GM18951 (cell line): ENCODE data around the gene JTB.
"Not testable (repeated sequence)": the region's sequence is repeated elsewhere in the genome, so short reads cannot be mapped to it uniquely, and the experiment has no call there.

Experiments
- POLR2A ChIP-seq: IDR thresholded peaks from 4 replicates; pipeline ENCODE4 v1.6.1; 2011; ENCODE audit warnings: mild to moderate bottlenecking; ENCODE audit not compliant: insufficient read length, insufficient read depth; ENCODE audit errors: extremely low read depth
- in situ Hi-C: fragments of 300-500 bp; cut with MboI; formaldehyde crosslinking; loops from one replicate; pipeline ENCODE4 v1.12.0; 2022; ENCODE audit warnings: low sequenced_read_pairs, mixed read lengths, inconsistent platforms; ENCODE audit not compliant: unreplicated experiment

The JTB gene

GRCh38 chr1:153977250-153978240 lies at the start of gene JTB:
Gene JTB, minus strand, starts transcription at chr1:153977674. Its CDS starts 422 bp downstream, at chr1:153977252.
- TF ChIP-seq POLR2A, result peak; percentile 97
- in situ Hi-C loops, result loop anchor here (25.0 kb wide), 1 partner anchor 465 kb away; no protein-coding TSS in a partner anchor

- TF ChIP-seq POLR2A, result no peak
- in situ Hi-C loops, result no loop called here
Measured at GRCh38 chr1:154019940-154020339, 42.5 kb upstream of the JTB start.

GRCh38 chr1:154019269-154019668 lies 41.8 kb upstream of the JTB start:
- in situ Hi-C loops, result no loop called here

DNA sequence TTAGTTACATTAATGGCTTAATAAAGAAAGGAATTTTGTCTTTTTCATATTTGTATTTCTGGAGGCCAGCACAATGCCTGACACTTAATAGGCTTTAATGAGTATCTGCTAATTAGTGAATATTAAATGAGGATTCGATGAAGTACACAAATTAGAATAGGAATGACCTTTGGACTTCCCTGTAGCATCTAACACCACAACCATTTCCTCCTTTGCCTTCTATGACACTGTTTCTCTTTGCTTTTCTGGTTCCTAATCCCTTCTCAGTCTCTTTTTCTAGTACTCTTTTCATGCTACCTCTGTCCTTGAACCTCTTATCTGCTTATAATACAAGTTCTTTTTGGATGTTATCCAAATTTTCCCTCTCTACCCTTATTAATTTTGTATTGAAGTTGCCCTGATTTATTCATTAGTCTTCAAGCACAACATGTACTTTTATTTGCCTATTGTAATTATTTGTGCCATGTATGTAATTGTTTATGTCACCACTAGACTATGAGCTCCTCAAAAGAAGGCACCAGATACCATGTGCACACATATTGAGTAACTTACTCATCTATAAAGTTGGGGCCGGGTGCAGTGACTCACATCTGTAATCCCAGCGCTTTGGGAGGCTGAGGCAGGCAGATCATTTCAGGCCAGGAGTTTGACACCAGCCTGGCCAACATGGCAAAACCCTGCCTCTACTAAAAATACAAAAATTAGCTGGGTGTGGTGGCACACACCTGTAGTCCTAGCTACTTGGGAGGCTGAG lies 36.9 kb upstream of the JTB start:
- in situ Hi-C loops, result no loop called here
- TF ChIP-seq POLR2A, result no peak

More at GRCh38 chr1:154019269-154019668, 41.8 kb upstream of the JTB start:
- TF ChIP-seq POLR2A, result no peak

GRCh38 chr1:154012543-154012942 lies 35.1 kb upstream of the JTB start:
- in situ Hi-C loops, result not testable (repeated sequence)

DNA sequence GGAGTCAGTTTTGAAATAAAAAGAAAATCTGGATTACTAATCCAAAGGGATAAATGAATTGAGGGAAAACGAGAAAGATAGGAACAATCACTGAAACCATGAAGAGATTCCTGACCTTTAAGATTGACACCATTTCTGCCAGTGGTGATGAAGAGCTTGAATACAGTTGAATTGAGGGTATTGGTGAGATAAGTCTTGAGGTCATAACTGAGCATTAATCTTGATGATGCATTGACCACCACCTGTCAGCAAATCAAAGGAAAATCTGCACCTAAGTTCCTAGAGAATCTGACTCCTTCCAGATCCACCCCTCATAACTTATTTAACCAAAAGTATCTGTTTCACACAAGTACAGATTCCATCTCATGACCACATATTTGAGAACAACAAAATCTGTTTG lies 34.7 kb upstream of the JTB start:
- in situ Hi-C loops, result no loop called here
- no peak for TF ChIP-seq POLR2A

DNA sequence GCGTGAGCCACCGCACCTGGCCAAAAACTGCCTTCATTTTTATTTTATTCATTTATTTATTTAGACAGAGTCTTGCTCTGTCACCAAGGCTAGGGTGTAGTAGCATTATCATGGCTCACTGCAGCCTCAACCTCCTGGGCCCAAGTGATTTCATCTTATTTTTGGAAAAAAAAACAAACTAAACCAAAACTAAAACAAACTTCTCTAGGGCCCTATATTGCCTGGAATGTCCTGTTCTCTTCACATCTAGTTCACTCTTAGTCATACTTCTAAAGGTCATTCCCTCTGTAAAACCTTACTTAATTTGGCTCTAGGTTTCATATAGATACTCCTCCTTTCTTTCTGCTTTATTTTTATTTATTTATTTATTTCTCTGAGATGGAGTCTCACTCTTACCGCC lies 28.7 kb upstream of the JTB start:
- no peak for TF ChIP-seq POLR2A
- in situ Hi-C loops, result no loop called here

DNA sequence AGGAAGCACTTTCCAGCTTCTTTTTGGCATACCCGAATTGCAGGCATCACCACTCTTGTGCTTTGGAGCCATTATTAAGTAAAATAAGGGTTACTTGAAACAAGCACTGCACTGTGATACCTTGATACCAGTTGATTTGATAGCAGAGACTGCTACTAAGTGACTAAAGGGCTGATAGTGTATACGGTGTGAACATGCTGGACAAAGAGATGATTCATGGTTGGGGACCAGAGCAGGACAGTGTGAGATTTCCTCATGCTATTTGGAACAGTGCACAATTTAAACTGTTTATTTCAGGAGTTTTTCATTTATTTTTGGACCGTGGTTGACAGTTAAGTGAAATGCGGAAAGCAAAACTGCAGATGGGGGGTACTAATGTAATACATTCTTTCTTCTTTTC lies 22.9 kb upstream of the JTB start:
- TF ChIP-seq POLR2A, result no peak
- in situ Hi-C loops, result no loop called here

GRCh38 chr1:153996882-153997281 lies 19.4 kb upstream of the JTB start:
- in situ Hi-C loops, result loop anchor here (25.0 kb wide), 1 partner anchor 485 kb away; no protein-coding TSS in a partner anchor

GRCh38 chr1:153995640-153996039 lies 18.2 kb upstream of the JTB start:
- peak; percentile 1 for TF ChIP-seq POLR2A
- in situ Hi-C loops, result loop anchor here (25.0 kb wide), 1 partner anchor 483 kb away; no protein-coding TSS in a partner anchor

GRCh38 chr1:153995202-153995601 lies 17.7 kb upstream of the JTB start:
- peak; percentile 20 for TF ChIP-seq POLR2A
- in situ Hi-C loops, result loop anchor here (25.0 kb wide), 1 partner anchor 483 kb away; no protein-coding TSS in a partner anchor

GRCh38 chr1:153991806-153992205 lies 14.3 kb upstream of the JTB start:
- no peak for TF ChIP-seq POLR2A
- in situ Hi-C loops, result loop anchor here (25.0 kb wide), 1 partner anchor 480 kb away; no protein-coding TSS in a partner anchor

- in situ Hi-C loops, result loop anchor here (25.0 kb wide), 1 partner anchor 479 kb away; no protein-coding TSS in a partner anchor
Measured at GRCh38 chr1:153991151-153991630, 13.7 kb upstream of the JTB start.

More at GRCh38 chr1:153991151-153991630, 13.7 kb upstream of the JTB start:
- no peak for TF ChIP-seq POLR2A
